Gastroesophageal sphincter (tissue), 4 donors: ENCODE results near the gene TIMM22. TPM values are rescaled to one million over a fixed set of nuclear protein-coding genes. Genes with fewer than 3 reads are reported as not detected.
A peak's percentile ranks its signal among the peaks of the same experiment; 100 is the strongest.

Experiments used
- ATAC-seq: fragments of 150-250 bp; one replicate; pipeline ENCODE4 v1.9.1; 2016; ENCODE audit warnings: mild to moderate bottlenecking, moderate library complexity
- H3K27ac ChIP-seq, 4 donors: fragments of 200-600 bp; sonication (generic) in 3 of 4; 1 replicate in 3 of 4; 2 replicates in 1 of 4; pipeline ENCODE4 v1.5.1; 2016 to 2019
- H3K27me3 ChIP-seq: fragments of 200-600 bp; sonication (generic); one replicate; pipeline ENCODE4 v1.5.1; 2019
- H3K36me3 ChIP-seq, 2 donors: fragments of 200-600 bp; sonication (generic); one replicate each; pipeline ENCODE4 v1.5.1; 2019; ENCODE audit warnings: control low read depth in 1 of 2
- H3K4me1 ChIP-seq, 3 donors: fragments of 200-600 bp; sonication (generic); 1 replicate in 2 of 3; 2 replicates in 1 of 3; pipeline ENCODE4 v1.5.1; 2016 to 2019; ENCODE audit warnings: control low read depth in 2 of 3
- H3K4me3 ChIP-seq, 2 donors: fragments of 200-600 bp; sonication (generic); one replicate each; pipeline ENCODE4 v1.5.1; 2019; ENCODE audit warnings: mild to moderate bottlenecking in 1 of 2, moderate library complexity in 1 of 2
- H3K9me3 ChIP-seq, 3 donors: fragments of 200-600 bp; sonication (generic); one replicate each; pipeline ENCODE4 v1.5.1; 2017 to 2019; ENCODE audit warnings: control low read depth in 2 of 3
- EP300 ChIP-seq: sonication (generic); formaldehyde crosslinking; IDR thresholded peaks from one replicate; pipeline ENCODE4 v1.6.1; 2017; ENCODE audit warnings: antibody characterized with exemption, mild to moderate bottlenecking
- POLR2A ChIP-seq, 2 donors: fragments of 450-650 bp; IDR thresholded peaks; one replicate each; pipeline ENCODE4 v1.6.1; 2017; ENCODE audit warnings: antibody characterized with exemption in 2 of 2, mild to moderate bottlenecking in 2 of 2, moderate library complexity in 1 of 2
- POLR2AphosphoS5 ChIP-seq: sonication (generic); formaldehyde crosslinking; IDR thresholded peaks from one replicate; pipeline ENCODE4 v1.6.1; 2017; ENCODE audit warnings: antibody characterized with exemption
- WGBS, 2 donors: methylation state at CpG; one replicate each; pipeline ENCODE4 v1.1.5; 2018; ENCODE audit warnings: low coverage in 1 of 2; 5-methylcytosine and 5-hydroxymethylcytosine counted together
- total RNA-seq, 4 donors: library from RNA; depleted of rRNA; stranded (reverse); fragments of >200 nt; gene quantifications; one replicate each; pipeline ENCODE4 v1.1.0, GENCODE V29; 2016
- TF ChIP-seq, protein P1 (sequence below), 4 experiments: fragments of 200-600 bp in 2 of 4; fragments of 450-650 bp in 2 of 4; sonication (generic) in 1 of 4; IDR thresholded peaks; one replicate each; pipeline ENCODE4 v1.5.1; 2017 to 2019; ENCODE audit warnings: antibody characterized with exemption in 4 of 4, mild to moderate bottlenecking in 2 of 4, moderate library complexity in 2 of 4

TIMM22 gene
- total RNA-seq, 4 donors from 2014 or later: 13.7 to 20.9 (median 16.0) TPM

DNA sequence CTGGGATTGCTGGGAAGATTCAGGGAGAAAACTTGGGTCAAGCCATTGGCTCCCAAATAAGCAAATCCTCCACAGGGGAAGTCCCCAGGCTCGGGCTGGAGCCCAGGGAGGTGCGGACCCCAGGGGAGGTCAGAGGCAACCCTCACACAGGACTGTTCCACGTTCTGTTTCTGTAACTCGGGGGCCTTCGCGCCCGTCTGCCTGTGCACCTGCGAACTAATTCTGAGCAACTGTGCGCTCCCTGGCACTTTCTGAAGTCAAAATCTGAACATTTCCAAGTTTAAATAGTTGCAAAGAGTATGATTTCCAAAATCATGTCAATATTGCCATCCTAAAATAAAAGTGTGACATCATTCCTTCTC is 16.8 kb downstream of the TIMM22 start:
- H3K36me3 ChIP-seq: peaks cover 0 to 57% of the 10 kb centered on the region in 2 donors
- no peaks in the 10 kb centered on the region for H3K9me3 ChIP-seq
- H3K27me3 ChIP-seq: no peaks in the 10 kb centered on the region
- TF ChIP-seq, protein P1, sequence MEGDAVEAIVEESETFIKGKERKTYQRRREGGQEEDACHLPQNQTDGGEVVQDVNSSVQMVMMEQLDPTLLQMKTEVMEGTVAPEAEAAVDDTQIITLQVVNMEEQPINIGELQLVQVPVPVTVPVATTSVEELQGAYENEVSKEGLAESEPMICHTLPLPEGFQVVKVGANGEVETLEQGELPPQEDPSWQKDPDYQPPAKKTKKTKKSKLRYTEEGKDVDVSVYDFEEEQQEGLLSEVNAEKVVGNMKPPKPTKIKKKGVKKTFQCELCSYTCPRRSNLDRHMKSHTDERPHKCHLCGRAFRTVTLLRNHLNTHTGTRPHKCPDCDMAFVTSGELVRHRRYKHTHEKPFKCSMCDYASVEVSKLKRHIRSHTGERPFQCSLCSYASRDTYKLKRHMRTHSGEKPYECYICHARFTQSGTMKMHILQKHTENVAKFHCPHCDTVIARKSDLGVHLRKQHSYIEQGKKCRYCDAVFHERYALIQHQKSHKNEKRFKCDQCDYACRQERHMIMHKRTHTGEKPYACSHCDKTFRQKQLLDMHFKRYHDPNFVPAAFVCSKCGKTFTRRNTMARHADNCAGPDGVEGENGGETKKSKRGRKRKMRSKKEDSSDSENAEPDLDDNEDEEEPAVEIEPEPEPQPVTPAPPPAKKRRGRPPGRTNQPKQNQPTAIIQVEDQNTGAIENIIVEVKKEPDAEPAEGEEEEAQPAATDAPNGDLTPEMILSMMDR (IDR thresholded peaks at IDR 0.05): no peak
- TF ChIP-seq POLR2AphosphoS5 (no peak), EP300 (no peak), POLR2A (IDR thresholded peaks at IDR 0.05) (no peak)
- peaks cover 0 to 53% (median 9%) of the 10 kb centered on the region in 3 donors for H3K4me1 ChIP-seq
- peak overlapping the region in 2 of 4 donors; percentile 6 to 31 for H3K27ac ChIP-seq
- 89 to 91% methylated on average over 7 of the region's 9 CpGs for WGBS, 2 donors
- no peak for ATAC-seq
- no peak overlapping the region for H3K4me3 ChIP-seq

DNA sequence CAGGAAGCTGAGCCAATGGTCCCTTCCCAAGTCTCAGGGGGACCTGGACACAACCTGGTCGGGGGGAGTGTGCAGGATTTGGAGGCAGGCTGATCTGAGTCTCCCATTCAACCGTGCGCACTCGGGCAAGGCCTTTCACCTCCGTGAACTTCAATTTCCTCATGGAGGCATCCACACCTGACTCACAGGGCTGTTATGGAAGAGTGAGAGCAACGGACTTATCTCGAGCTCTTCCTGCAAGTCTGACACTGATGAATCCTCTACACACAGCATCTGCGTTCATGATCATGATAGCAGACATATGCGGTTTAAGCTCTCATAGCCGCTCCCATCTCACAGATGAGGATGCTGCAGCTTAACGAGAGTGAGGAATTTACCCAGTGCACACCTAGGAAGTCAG is 21.6 kb downstream of the TIMM22 start:
- ATAC-seq: no peak
- Histone ChIP-seq H3K4me3 (no peak overlapping the region), H3K9me3 (no peaks in the 10 kb centered on the region), H3K36me3 (peaks cover 0 to 14% of the 10 kb centered on the region in 2 donors), H3K4me1 (peaks cover 0 to 60% (median 22%) of the 10 kb centered on the region in 3 donors), H3K27me3 (no peaks in the 10 kb centered on the region), H3K27ac (peak overlapping the region in 3 of 4 donors; percentile 82 to 84 (median 83))
- WGBS, 2 donors: 77% methylated on average over 2 to 5 of the region's 11 CpGs
- TF ChIP-seq, protein P1 (IDR thresholded peaks at IDR 0.05): no peak
- TF ChIP-seq EP300: no peak

DNA sequence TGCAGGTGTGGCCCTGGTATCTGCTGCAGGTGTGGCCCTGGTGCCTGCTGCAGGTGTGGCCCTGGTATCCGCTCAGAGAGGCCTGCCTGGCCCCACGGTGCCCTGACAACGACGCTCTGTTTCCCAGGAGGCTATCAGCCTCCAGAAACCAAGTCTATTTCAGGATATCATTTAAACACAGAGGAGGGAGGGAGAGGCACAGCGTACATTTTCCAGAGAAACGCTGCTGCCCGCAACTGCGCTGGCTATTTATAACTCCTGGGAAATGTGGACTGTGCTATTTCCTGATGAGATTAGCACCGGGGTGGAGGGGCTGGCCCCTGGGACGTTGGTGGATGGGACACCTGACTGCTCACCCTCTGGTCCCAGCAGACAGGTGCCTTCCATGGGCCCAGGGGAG is 22.5 kb downstream of the TIMM22 start:
- H3K4me1 ChIP-seq: peaks cover 0 to 65% (median 22%) of the 10 kb centered on the region in 3 donors
- no peak overlapping the region for H3K4me3 ChIP-seq
- peak; percentile 50 for ATAC-seq

DNA sequence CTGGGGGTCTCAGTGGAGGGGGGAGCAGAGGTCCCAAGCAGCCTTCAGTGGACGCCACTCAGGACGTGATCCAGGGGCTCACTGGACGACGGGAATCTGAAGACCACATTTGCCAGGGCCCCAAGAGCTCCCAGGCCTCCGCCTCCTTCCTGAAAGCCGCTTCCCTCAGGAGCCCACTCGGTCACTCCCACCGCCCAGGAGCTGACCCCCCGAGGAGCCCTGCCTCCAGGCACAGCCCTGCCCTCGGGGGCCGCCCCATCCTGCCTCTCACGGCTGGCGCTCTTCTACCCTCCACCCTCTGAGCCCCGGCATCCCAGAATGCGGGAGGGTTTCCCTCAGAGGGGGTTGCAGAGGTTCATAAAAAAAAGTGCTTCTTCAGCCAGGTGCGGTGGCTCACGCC is 24.2 kb downstream of the TIMM22 start:
- H3K9me3 ChIP-seq: no peaks in the 10 kb centered on the region
- ATAC-seq: no peak
- H3K4me3 ChIP-seq: no peak overlapping the region
- H3K36me3 ChIP-seq: peaks cover 0 to 12% of the 10 kb centered on the region in 2 donors
- peak overlapping the region in 3 of 4 donors; percentile 82 to 84 (median 83) for H3K27ac ChIP-seq
- H3K27me3 ChIP-seq: no peaks in the 10 kb centered on the region
- H3K4me1 ChIP-seq: peaks cover 0 to 78% (median 27%) of the 10 kb centered on the region in 3 donors
- no CpG with 5 or more reads among the region's 17 CpGs for WGBS, 2 donors
- TF ChIP-seq, protein P1 (IDR thresholded peaks at IDR 0.05): no peak
- TF ChIP-seq POLR2AphosphoS5 (no peak), EP300 (no peak), POLR2A (IDR thresholded peaks at IDR 0.05) (no peak)

More for the DNA sequence above, 22.5 kb downstream of the TIMM22 start:
- TF ChIP-seq POLR2A (IDR thresholded peaks at IDR 0.05) (no peak), EP300 (no peak), POLR2AphosphoS5 (no peak)
- TF ChIP-seq, protein P1 (IDR thresholded peaks at IDR 0.05): no peak
- peaks cover 0 to 10% of the 10 kb centered on the region in 2 donors for H3K36me3 ChIP-seq
- 60% methylated on average over 4 of the region's 10 CpGs; no CpG with 5 or more reads in 1 of the 2 donors for WGBS, 2 donors
- peak overlapping the region; percentile 61 to 84 (median 82) for H3K27ac ChIP-seq
- H3K9me3 ChIP-seq: no peaks in the 10 kb centered on the region
- H3K27me3 ChIP-seq: no peaks in the 10 kb centered on the region

DNA sequence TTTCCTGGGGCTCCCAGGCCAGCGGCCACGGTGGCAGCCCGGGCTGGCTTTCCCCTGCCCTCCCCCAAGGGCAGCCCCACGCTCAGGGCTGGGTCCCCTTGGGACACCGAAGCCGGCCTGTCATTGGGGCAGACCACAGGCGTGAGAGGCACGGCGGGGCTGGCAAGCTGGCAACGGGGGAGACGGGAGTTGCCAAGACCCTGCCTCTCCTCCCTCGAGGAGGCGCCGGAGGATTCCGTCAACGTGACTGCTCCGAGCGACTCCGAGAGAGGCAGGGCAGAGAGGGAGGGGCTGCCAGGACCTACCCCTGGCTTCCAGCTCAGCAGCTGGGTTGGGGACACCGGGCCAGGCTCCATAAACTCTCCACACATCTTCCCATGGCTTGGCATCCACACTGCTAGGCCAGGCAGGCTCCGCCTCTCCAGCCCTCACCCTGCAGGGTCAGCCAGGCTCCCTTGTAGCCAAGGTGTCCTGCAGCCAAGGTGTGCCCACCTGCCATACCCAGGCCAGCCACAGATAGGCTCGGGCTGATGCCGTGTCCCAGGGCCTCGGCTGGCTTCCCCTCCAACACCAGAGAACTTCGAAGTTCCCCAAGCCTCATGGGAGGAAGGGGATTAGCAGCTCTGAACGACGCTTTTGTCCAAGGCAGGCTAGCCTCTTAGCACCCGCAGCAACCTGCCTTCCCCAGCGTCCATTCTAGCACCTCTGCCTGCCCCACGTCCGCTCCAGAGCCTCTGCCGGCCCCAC is 25.5 kb downstream of the TIMM22 start:
- H3K9me3 ChIP-seq: no peaks in the 10 kb centered on the region
- H3K27ac ChIP-seq: peak overlapping the region in 3 of 4 donors; percentile 62 to 84 (median 75)
- H3K27me3 ChIP-seq: no peaks in the 10 kb centered on the region
- WGBS, 2 donors: 40 to 53% methylated on average over 1 to 4 of the region's 32 CpGs
- peaks cover 0 to 25% of the 10 kb centered on the region in 2 donors for H3K36me3 ChIP-seq
- TF ChIP-seq, protein P1 (IDR thresholded peaks at IDR 0.05): no peak
- TF ChIP-seq EP300: no peak
- no peak for TF ChIP-seq POLR2A (IDR thresholded peaks at IDR 0.05)
- TF ChIP-seq POLR2AphosphoS5: no peak
- peaks cover 0 to 91% (median 34%) of the 10 kb centered on the region in 3 donors for H3K4me1 ChIP-seq
- peak; percentile 26 for ATAC-seq
- no peak overlapping the region for H3K4me3 ChIP-seq
